22Rv1 (cell line): Measurements from ENCODE around the gene TADA3.

Experiments
- H3K27ac ChIP-seq: fragments of 450-650 bp; 2 replicates; pipeline ENCODE4 v1.5.1; 2017
- CTCF ChIP-seq: fragments of 450-650 bp; IDR thresholded peaks from 2 replicates; pipeline ENCODE4 v1.5.1; 2017; ENCODE audit warnings: mild to moderate bottlenecking
- ZFX ChIP-seq: fragments of 450-650 bp; IDR thresholded peaks from 2 replicates; pipeline ENCODE4 v1.6.1; 2017; ENCODE audit warnings: antibody characterized with exemption, borderline replicate concordance

The TADA3 gene

GRCh38 chr3:9831253-9831652 lies 39.0 kb upstream of the TADA3 start:
- TF ChIP-seq CTCF (no peak), ZFX (no peak)
- H3K27ac ChIP-seq, result no peak overlapping the region

GRCh38 chr3:9828801-9829755 lies 36.8 kb upstream of the TADA3 start:
- TF ChIP-seq CTCF (no peak), ZFX (no peak)
- no peak overlapping the region for H3K27ac ChIP-seq

- peak; percentile 66 for TF ChIP-seq CTCF
- no peak for TF ChIP-seq ZFX
- H3K27ac ChIP-seq, result no peak overlapping the region
Observed at GRCh38 chr3:9826815-9827573, 34.7 kb upstream of the TADA3 start.

GRCh38 chr3:9825451-9826040 lies 33.3 kb upstream of the TADA3 start:
- TF ChIP-seq ZFX, result no peak
- TF ChIP-seq CTCF, result no peak
- no peak overlapping the region for H3K27ac ChIP-seq

GRCh38 chr3:9820946-9821345 lies 28.7 kb upstream of the TADA3 start:
- TF ChIP-seq CTCF, result peak; percentile 31
- TF ChIP-seq ZFX, result no peak
- no peak overlapping the region for H3K27ac ChIP-seq

GRCh38 chr3:9820543-9820942 lies 28.3 kb upstream of the TADA3 start:
- TF ChIP-seq ZFX (no peak), CTCF (no peak)
- no peak overlapping the region for H3K27ac ChIP-seq
